Measurements from ENCODE around the gene CNKSR3.
A peak's percentile ranks its signal among the peaks of the same experiment; 100 is the strongest.

Gene CNKSR3

DNA sequence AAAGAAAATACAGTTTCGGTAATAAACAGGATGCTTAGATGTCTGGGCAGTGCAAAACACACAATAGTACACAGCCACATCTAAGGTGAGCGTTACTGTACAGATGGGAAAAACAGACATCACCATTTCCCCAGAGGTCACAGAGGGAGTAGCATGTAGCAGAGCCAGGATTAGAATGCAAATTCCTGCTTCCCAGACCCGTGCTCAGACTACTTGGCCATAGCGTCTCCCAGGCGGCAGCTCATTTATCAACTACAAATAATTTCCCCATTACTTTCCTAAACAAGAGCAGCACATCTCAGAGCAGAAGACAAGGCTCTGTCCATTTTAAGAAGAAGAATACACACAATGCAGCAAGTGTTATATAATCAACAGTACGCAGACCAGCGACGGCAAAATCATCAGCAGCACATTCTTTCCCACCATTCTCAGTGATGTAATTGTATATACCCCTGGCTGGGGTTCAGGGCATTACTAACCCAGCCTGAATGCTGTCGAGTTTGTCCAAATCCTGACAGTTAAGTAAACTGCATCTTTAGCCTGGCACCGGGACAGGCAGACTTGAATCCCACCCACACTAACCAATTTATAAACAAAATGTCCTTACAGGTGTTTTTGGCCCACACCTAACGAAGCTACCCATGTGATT is 61.9 kb downstream of the CNKSR3 start:
- DNase-seq = peak; percentile 31 to 75

- DNase-seq = peak; percentile 48 to 79
Measured at GRCh38 chr6:154447954-154448353, 62.5 kb downstream of the CNKSR3 start.

DNA sequence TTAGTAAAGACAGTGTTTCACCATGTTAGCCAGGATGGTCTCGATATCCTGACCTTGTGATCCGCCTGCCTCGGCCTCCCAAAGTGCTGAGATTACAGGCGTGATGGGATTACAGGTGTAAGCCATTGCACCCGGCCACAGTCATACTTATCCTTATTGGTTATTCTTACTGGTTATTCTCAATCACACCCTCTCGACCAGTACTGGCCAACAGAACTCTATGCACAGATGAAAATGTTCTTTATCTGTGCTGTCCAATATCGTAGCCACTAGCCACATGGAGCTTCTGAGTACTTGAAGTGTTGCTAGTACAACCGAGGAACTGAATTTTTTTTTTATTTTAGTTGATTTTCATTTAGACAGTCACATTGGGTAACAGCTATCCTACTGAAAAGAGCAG is 63.5 kb downstream of the CNKSR3 start:
- DNase-seq = no peak

DNA sequence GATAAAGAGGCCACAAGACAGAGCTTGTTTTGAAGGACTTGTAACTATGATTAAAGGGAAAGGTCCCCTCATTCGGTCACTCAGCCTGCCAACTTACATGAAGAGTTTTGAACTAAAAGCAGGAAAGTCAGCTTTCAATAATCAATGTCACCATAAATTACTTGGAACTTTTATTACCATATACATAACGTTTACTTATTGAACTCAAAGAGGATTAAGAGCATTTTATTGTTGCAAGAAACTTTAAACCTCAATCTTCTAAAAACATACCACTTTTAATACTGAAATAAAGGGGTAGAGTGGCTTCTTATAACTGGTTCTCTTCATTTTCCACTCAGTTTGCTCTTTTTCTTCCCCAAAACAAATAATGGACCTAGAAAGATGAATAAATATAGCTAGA is 65.1 kb downstream of the CNKSR3 start:
- DNase-seq = no peak

DNA sequence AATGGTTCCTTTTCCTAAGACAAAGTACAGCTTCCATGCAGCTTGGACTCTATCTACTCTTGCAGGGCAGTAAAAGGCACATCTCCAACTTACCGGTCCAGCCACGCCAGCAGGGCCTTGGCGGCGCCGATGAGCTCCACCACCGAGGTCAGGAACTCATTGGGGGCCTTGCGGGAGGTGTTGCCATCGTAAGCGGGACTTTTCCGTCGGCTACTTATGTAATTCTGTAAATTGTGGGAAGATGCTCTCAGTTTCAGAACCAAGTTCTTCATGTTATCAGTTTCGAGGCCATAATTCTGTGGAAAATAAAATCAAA is 68.5 kb downstream of the CNKSR3 start:
- no peak for DNase-seq

- DNase-seq = no peak
Measured at GRCh38 chr6:154440422-154441043, 70.0 kb downstream of the CNKSR3 start.

- DNase-seq = no peak
Measured at GRCh38 chr6:154440022-154440421, 70.5 kb downstream of the CNKSR3 start.

GRCh38 chr6:154438882-154439415 is 71.5 kb downstream of the CNKSR3 start:
- DNase-seq = no peak

GRCh38 chr6:154435400-154435945 is 75.0 kb downstream of the CNKSR3 start:
- DNase-seq = no peak

DNA sequence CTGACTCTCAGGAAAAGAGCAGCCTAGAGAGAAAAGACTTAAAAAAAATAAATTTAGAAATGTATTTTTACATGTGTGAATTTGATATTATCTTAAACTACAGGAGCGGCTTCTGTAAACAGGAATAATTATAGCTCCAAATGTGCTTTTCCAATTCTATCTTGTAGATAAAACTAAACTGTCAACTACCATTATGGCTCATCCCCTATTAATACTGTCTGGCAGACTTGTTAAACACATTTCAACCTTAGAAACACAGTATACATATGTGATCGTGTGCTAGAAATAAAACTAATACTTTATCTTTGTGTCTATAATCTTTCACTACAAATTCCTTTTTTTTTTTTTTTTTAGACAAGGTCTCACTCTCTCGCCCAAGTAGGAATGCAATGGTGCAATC is 75.8 kb downstream of the CNKSR3 start:
- DNase-seq = no peak

DNA sequence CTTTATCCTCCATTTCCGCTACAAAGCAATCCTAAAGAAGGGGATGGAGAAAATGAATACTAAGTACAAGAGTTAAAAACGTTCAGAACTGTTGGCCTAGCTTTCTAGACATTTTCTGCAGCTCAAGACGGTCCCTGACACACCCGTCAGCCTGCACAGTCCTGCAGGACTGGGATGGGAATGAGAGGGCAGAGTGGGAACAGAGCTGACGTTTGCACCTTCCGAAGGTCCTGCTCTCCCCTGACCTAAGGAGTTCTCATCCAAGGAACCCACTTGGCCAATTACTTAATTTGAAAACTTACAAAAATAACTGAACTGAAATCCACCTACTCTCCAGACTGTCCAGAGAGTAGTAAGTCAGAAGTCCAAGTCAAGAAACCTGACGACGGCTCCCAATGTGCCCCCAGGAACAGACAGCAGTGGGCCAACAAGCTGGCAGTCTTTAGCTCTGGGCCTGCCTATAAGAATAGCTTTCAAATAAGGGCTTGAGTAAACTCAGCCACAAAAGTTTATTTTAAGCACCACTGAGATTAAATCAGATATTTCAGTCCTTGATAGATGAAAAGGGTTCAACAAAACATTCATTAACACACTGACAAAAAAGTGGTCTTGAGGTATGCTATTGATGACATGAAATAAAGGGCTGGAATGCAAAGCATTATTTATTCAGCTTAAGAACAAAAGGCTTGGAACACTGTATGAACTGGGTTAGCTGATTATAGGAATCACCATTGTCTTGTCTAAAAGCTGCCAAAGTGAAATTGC is 76.8 kb downstream of the CNKSR3 start:
- DNase-seq = no peak

DNA sequence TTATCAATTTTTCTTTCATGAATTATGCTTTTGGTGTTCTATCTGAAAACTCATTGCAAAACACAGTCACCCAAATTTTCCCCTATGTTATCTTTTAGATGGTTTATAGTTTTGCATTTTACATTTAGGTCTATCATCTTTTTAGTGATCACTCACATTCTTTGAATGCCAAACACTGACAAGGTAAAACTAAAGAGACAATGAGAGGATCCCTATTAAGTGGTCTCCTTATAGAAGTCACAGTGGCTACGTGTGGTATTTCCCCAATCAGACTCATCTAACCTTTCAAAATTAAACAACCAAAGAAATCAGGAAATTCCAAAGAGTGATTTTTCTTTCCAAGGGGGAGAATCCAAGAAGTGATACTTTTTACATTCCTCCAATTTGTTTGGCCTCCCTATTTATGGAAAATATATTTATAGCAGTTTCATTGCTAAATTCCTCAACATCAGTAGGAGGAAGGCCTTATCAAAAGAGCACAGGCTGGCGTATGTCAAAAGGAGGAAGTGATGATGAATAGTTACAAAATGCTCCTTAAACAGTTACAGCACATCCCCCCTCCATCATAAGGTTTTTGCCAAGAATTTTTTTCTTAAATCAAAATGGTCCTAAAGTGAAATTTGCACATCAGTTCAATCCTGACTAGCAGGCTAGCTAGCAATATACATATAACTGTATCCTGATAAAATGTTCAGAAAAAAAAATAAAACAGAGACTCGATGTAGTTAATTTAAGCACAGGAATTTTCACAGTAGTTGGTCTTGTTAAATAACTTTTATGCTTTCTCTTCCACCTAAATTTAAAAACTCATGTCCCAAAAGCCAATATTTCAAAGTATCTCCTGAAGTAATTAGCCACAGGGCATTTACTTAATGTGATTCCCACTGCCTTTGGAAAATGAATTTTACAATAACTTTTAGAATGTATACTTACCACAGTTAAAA is 77.7 kb downstream of the CNKSR3 start:
- no peak for DNase-seq

DNA sequence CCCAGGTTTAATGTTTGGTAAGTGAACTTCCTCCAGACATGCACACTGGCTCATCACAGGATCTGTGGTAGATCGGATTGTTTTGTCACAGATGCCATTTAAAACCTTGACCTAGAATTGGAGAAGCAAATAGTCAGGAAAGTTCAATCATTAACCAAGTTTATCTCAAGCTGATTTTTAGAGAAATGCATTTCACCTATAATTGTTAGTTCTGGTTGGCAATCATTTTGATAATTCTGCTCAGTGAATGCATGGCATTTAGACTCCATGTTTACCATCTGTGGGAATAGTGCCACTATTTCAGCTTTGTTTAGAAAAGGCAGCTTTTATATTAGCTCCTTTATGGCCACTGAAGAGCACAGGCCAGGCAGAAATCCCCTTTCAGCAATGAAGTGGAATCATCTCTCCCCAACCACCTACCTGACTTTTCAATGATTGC is 80.0 kb downstream of the CNKSR3 start:
- DNase-seq = no peak

GRCh38 chr6:154429711-154430110 is 80.8 kb downstream of the CNKSR3 start:
- DNase-seq = no peak

- DNase-seq = no peak
Measured at GRCh38 chr6:154428897-154429296, 81.6 kb downstream of the CNKSR3 start.

DNA sequence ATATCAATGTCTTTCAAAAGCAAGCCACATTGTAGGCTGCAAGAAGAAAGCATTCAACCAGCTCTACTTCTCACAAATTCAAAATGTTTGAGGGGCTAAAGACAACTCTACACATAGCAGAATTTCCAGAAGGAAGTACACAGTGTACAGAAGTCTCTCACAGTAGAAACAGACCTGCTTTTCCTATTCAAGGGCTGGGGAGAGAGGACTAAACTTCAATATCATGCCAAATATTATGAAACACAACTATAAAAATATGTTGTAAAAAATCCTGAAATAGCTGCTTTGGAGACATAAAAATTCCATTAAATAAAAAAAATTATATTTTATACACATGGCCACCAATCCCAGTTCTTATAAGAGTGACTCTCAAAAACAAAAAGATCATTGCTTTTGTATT is 83.0 kb downstream of the CNKSR3 start:
- no peak for DNase-seq

DNA sequence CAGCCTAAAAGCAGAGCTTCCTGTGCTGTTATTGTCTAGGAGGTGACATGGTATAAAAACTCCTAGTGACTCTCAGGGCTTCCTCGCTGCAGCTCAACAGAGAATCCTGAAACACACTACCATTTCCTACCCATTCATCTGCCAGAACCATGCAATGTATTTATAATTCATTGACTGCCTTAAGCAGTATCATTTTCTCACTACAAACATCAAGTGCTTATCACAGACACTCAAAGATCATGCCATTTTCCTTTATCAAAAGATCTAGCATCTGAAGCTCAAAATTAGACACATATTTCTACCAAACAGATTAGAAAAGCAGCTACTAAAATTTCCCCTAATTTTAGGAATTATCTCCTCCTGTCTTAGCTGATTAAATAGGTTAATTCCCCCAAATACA is 83.5 kb downstream of the CNKSR3 start:
- no peak for DNase-seq

GRCh38 chr6:154425034-154425433 is 85.5 kb downstream of the CNKSR3 start:
- no peak for DNase-seq

GRCh38 chr6:154414021-154414813 is 96.3 kb downstream of the CNKSR3 start:
- DNase-seq = no peak

GRCh38 chr6:154412106-154412820 is 98.2 kb downstream of the CNKSR3 start:
- no peak for DNase-seq

DNA sequence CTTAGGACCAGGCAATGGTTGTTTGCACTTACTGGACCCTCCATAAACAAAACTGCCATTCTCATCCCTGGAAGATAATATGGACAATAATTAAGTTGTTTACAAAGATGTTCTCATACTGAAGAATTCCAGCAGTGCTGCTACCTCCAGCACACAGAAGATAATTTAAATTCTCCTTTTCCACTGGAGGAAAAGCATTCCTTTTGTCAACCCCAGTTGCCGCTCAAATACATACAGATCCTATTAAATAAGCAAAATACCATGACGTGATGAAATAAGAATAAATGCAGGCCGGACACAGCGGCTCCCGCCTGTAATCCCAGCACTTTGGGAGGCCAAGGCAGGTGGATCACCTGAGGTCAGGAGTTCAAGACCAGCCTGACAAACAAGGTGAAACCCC is 99.4 kb downstream of the CNKSR3 start:
- DNase-seq = no peak
